Prostate gland (tissue), 2 donors: ENCODE measurements around the gene RBKS. TPM values are rescaled to one million over a fixed set of nuclear protein-coding genes. Genes with fewer than 3 reads are reported as not detected.

ENCODE experiments used
- DNase-seq: peaks from one replicate; pipeline ENCODE4 v3.0.0-alpha.2; 2019; ENCODE audit warnings: low spot score
- H3K27ac ChIP-seq, 2 donors: fragments of 200-600 bp; sonication (generic); 2 replicates each; pipeline ENCODE4 v1.5.1; 2017 to 2019
- H3K27me3 ChIP-seq: fragments of 200-600 bp; sonication (generic); replicated peaks from 2 replicates; pipeline ENCODE4 v1.5.1; 2019; ENCODE audit not compliant: insufficient read depth
- H3K36me3 ChIP-seq, 2 donors: fragments of 200-600 bp; sonication (generic); 1 replicate in 1 of 2; 2 replicates in 1 of 2; pipeline versions ENCODE4 v1.5.1 to v1.8.1; 2017 to 2019
- H3K4me1 ChIP-seq: fragments of 200-600 bp; sonication (generic); replicated peaks from 2 replicates; pipeline ENCODE4 v1.5.1; 2019
- H3K4me3 ChIP-seq, 2 donors: fragments of 200-600 bp; sonication (generic); 2 replicates each; pipeline ENCODE4 v1.5.1; 2017 to 2019
- H3K9me3 ChIP-seq: fragments of 200-600 bp; sonication (generic); 2 replicates; pipeline ENCODE4 v1.5.1; 2017
- CTCF ChIP-seq, 4 experiments: fragments of 200-600 bp in 2 of 4; fragments of 450-650 bp in 2 of 4; sonication (generic) in 2 of 4; IDR thresholded peaks; 1 replicate in 3 of 4; 2 replicates in 1 of 4; pipeline ENCODE4 v1.5.1; 2016 to 2019; ENCODE audit warnings: antibody characterized with exemption in 4 of 4, mild to moderate bottlenecking in 2 of 4, moderate library complexity in 2 of 4
- POLR2A ChIP-seq: fragments of 450-650 bp; IDR thresholded peaks from one replicate; pipeline ENCODE4 v1.6.1; 2016; ENCODE audit warnings: antibody characterized with exemption, mild to moderate bottlenecking
- POLR2AphosphoS5 ChIP-seq: sonication (generic); formaldehyde crosslinking; IDR thresholded peaks from one replicate; pipeline ENCODE4 v1.6.1; 2017; ENCODE audit warnings: antibody characterized with exemption
- WGBS: methylation state at CpG from one replicate; pipeline ENCODE4 v1.1.5; 2018; 5-methylcytosine and 5-hydroxymethylcytosine counted together
- intact Hi-C: fragments of 100-400 bp; cut with DNase I; formaldehyde crosslinking; loops from one replicate; pipeline ENCODE4 v1.14.2; 2022
- total RNA-seq, 2 donors: library from RNA; depleted of rRNA; stranded (reverse); fragments of >200 nt; gene quantifications; one replicate each; pipeline ENCODE4 v1.1.0, GENCODE V29; 2016

RBKS gene
- total RNA-seq, 2 donors from 2014 or later, result 1.6 to 1.8 TPM

GRCh38 chr2:27796791-27797765 is 93.1 kb downstream of the RBKS start:
- no peak for TF ChIP-seq CTCF (IDR thresholded peaks at IDR 0.05)
- no peak overlapping the region for H3K4me3 ChIP-seq
- H3K27ac ChIP-seq, result peak overlapping the region; percentile 28 to 34
- DNase-seq, result no peak
- H3K27me3 ChIP-seq, result no peaks in the 10 kb centered on the region
- H3K9me3 ChIP-seq, result no peaks in the 10 kb centered on the region
- 81% methylated on average over 11 of the region's 11 CpGs for WGBS
- H3K4me1 ChIP-seq, result no peaks in the 10 kb centered on the region
- intact Hi-C loops, result no loop called here
- H3K36me3 ChIP-seq, result no peaks in the 10 kb centered on the region

- no peaks in the 10 kb centered on the region for H3K27me3 ChIP-seq
- 44% methylated on average over 4 of the region's 4 CpGs for WGBS
- DNase-seq, result no peak
- H3K36me3 ChIP-seq, result no peaks in the 10 kb centered on the region
- intact Hi-C loops, result no loop called here
- TF ChIP-seq CTCF (IDR thresholded peaks at IDR 0.05) (no peak), POLR2A (no peak), POLR2AphosphoS5 (no peak)
- peak overlapping the region; percentile 34 to 43 for H3K27ac ChIP-seq
- no peaks in the 10 kb centered on the region for H3K9me3 ChIP-seq
- H3K4me1 ChIP-seq, result no peaks in the 10 kb centered on the region
- H3K4me3 ChIP-seq, result no peak overlapping the region
Observed at GRCh38 chr2:27795868-27796277, 94.3 kb downstream of the RBKS start.

GRCh38 chr2:27795093-27795834 is 94.9 kb downstream of the RBKS start:
- intact Hi-C loops, result no loop called here
- H3K9me3 ChIP-seq, result no peaks in the 10 kb centered on the region
- peak overlapping the region; percentile 34 to 43 for H3K27ac ChIP-seq
- H3K27me3 ChIP-seq, result no peaks in the 10 kb centered on the region
- H3K4me3 ChIP-seq, result no peak overlapping the region
- DNase-seq, result no peak
- 82% methylated on average over 8 of the region's 8 CpGs for WGBS
- TF ChIP-seq POLR2A (no peak), CTCF (IDR thresholded peaks at IDR 0.05) (no peak), POLR2AphosphoS5 (no peak)
- no peaks in the 10 kb centered on the region for H3K4me1 ChIP-seq
- no peaks in the 10 kb centered on the region for H3K36me3 ChIP-seq

- intact Hi-C loops, result no loop called here
- H3K4me3 ChIP-seq, result no peak overlapping the region
- no peak overlapping the region for H3K27ac ChIP-seq
- H3K27me3 ChIP-seq, result no peaks in the 10 kb centered on the region
- no peaks in the 10 kb centered on the region for H3K9me3 ChIP-seq
- H3K4me1 ChIP-seq, result no peaks in the 10 kb centered on the region
- no peak for DNase-seq
- TF ChIP-seq POLR2AphosphoS5 (no peak), CTCF (IDR thresholded peaks at IDR 0.05) (no peak), POLR2A (no peak)
- H3K36me3 ChIP-seq, result no peaks in the 10 kb centered on the region
Observed at GRCh38 chr2:27792759-27793158, 97.4 kb downstream of the RBKS start.
